ENCODE measurements around the gene SUGCT.

The SUGCT gene

DNA sequence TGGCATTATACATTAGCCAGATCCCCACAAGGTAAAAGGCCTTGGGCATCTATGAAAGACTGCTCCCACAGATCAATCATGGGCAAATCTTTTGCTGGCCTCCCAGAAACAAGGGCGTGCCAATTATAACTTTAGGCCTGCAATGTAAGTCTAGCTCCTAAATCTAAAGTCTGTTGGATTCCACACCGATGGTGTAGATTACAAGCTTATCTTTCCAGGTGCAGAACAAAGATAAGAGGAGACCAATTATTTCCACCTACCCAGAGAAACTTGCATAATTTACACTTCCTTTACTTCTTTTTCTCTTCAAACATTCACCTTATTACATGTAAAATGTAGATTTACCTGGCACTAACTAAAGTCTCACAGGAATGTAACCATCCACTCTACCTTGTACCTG lies 713.1 kb downstream of the SUGCT start:
- no peak overlapping the region for H3K4me3 ChIP-seq (ENCODE audit: low read depth, low read length)
- DNase-seq (ENCODE audit: low read depth) = no peak

DNA sequence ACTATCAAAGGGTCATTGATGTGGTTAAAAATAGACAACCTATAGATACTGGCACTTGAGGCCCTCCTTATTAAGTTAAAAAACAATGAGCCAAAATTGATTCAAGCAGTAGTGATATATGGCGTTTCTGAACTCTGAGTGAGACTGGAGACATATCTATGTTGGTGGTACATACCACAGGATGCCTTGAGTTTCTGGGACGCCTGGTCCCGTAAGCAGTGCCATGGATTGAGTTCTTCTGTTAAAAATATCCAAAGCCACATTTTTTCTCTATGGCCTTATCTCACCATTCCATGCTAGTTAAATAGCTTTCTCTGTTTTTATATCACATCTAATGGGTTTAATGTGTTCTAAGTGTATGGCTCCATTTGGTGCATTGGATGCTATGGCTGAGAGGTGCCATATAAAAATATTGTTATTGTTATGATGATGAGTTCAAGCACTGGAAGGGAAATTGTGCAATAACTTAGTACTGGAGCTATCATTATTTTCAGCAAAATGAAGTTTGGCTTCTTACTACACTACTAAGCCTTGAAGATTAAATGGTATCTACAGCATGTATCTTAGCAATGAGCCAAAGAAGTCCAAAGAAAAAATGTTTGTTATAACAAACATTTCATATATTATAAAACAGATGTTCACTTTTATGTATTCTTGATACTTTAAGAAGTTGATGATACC lies 713.9 kb downstream of the SUGCT start:
- DNase-seq (ENCODE audit: low read depth) = no peak
- no peak overlapping the region for H3K4me3 ChIP-seq (ENCODE audit: low read depth, low read length)

DNA sequence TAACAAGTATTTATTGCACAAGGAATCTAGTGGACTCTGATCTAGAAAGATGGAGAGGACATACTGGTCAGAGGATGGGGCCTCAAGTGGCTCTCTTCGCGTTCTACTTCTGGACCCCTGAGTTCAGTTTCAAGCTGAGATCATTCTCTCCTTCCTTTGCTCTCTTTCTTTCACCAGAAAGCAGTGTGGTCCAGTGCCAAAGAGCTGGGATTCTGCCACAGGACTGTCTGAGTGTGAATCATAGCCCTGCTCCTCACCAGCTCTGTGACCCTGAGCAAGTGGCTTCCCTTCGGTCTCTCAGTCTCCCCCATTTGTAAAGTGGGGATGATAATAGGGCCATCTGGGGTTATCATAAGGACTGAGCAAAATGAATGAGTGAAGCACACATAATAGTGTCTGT lies 715.2 kb downstream of the SUGCT start:
- no peak for DNase-seq (ENCODE audit: low read depth)

DNA sequence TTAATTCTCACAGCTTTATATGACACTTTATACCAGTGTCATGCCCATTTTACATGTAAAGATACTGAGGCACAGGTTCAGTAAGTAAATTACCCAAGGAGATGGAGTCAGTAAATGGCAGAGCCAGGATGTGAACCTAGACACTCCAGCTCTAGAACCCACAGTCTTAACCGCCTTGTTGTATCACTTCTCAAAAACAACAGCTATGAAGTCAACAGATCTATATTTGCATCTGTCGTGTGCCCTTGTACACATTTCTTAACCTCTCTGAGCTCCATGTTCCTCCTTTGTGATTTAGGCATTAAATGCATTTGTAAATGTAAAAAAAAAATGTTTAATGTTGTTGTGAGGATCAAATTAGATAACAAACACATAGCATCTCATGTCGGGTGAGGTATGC lies 716.2 kb downstream of the SUGCT start:
- DNase-seq (ENCODE audit: low read depth) = no peak
- H3K4me3 ChIP-seq (ENCODE audit: low read depth, low read length) = no peak overlapping the region

More for the DNA sequence above, 715.2 kb downstream of the SUGCT start:
- H3K4me3 ChIP-seq (ENCODE audit: low read depth, low read length) = no peak overlapping the region

DNA sequence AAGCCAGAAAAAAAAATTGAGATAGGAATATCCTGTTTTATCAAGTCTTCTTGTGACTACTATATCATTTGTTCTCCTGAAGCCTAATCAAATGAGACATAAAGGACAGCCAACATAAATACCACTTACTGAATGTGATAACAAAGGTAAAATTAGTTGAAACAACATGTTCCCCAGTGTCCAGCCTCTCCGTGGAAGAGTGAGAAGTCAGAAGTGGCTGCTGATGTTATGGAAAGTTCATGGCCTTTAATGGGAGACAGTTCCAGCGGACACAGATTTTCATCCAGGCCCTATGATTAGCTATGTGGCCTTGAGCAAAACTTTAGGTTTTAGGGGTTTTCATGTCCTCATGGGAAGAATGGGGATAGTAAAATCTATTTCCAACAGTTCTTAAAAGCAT lies 724.3 kb downstream of the SUGCT start:
- H3K4me3 ChIP-seq (ENCODE audit: low read depth, low read length) = no peak overlapping the region
- no peak for DNase-seq (ENCODE audit: low read depth)

DNA sequence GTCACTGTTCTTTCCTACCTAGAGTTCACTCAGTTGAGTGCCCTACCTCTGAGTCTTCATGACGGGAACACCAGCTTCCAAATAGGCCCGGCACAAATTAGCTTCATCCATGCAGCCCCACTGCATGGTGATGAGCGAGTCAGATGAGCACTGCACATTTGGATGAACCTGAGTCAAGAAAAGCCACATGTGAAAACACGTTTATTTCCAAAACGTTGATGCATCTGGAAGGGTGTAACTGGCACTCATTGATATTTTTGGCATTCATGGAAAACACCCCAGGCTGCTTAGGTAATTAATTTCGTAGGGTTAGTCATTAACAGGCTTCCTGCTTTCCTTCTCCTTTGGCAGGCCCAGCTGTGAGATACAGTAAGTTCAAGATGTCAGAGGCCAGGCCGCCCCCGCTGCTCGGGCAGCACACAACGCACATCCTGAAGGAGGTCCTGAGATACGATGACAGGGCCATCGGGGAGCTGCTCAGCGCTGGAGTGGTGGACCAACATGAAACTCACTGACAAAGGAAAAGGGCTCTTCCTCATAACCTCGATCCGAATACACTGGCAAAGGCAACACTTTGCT lies 725.2 kb downstream of the SUGCT start:
- no peak for DNase-seq (ENCODE audit: low read depth)
- no peak overlapping the region for H3K4me3 ChIP-seq (ENCODE audit: low read depth, low read length)

DNA sequence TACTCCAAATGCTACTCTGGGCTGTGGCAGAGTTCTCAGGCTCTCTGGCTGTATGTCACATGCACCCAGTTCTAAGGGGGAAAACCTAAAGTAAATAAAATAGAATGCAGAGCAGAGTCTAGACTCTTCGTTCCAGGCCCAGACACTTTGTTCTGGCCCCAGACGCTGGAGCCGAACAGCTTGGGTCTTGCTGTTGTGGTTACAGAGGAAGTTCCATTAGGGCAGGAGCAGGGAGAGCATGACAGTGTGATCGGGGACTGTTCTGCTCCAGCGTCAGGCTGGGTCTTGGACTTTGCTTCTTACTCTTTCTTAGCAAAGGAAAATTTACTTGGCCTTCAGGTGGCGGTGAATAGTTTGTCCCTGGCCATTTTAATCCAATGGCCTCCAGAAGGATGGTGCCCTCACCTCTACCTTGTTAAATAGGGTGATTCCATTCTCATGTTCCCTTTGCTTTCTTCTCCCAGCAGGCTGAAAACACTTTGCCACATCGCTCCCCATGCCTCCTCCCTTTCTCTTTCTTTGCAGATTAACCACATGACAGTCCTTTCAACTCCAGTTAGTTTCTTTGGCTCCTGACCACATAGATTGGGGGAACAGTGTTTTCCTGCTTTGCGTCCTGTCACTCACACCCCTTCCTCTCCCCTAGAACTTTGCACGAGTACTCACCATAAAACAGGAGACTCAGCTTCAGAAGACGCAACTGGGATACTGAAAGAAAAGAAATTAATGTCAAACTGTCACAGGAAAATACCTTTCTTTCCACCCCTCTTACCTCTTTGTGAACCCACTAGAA lies 730.8 kb downstream of the SUGCT start:
- no peak overlapping the region for H3K4me3 ChIP-seq (ENCODE audit: low read depth, low read length)
- no peak for DNase-seq (ENCODE audit: low read depth)

DNA sequence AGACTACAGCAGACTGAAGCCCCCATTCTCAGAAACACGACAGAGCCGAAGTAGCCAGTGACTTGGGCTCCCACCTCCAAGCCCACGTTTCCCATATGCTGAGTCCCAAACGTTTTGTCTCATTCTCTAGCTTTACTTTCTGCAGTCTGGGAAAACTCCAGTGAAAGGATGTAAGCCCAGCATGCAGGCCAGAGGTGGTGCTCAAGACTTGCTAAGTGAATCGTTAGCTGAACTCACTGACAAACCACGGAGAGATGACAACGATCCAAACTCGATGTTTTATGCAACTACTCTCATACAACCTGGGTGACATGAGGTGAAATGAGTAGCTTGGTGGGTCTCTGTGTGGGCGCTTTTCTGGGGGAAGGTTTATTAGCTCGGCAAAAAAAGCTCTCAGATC lies 731.8 kb downstream of the SUGCT start:
- no peak for DNase-seq (ENCODE audit: low read depth)

DNA sequence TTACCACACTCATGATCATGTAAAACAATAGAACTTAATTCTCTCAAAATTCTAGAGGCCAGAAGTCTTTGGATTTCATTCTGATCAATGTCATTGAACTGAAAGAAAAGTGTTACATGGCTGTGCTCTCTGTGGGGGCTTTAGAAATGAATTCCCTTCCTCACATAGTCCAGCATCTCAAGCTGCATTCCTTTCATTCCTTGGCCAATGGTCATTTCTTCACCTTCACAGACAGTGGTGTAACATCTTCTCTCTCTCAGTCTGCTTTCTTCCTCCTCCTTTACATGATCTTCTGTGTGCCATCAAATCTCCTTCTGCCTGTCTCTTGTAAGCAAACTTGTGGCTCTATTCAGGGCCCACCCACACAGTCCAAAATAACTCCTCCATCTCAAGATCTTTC lies 735.3 kb downstream of the SUGCT start:
- DNase-seq (ENCODE audit: low read depth) = no peak
- no peak overlapping the region for H3K4me3 ChIP-seq (ENCODE audit: low read depth, low read length)

More for the DNA sequence above, 731.8 kb downstream of the SUGCT start:
- H3K4me3 ChIP-seq (ENCODE audit: low read depth, low read length) = no peak overlapping the region

DNA sequence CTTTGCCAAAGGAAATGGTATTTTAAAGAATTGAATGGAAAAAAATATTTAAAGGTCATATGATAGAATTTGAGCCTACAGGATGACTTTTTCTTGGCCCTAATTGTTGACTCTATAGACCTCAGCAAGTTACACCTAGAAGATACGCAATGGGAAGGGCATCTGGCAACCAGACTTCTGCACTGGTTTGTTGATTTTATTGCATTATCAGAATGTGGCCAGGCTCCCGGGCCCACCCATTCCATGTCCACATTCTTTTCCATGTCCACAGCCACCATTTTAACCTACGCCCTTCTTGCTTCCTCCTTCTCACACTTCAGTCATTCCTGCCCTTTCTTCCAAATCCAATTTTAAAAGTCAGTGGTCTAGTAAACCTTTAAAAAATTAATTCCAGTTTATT lies 738.4 kb downstream of the SUGCT start:
- no peak overlapping the region for H3K4me3 ChIP-seq (ENCODE audit: low read depth, low read length)
- no peak for DNase-seq (ENCODE audit: low read depth)

DNA sequence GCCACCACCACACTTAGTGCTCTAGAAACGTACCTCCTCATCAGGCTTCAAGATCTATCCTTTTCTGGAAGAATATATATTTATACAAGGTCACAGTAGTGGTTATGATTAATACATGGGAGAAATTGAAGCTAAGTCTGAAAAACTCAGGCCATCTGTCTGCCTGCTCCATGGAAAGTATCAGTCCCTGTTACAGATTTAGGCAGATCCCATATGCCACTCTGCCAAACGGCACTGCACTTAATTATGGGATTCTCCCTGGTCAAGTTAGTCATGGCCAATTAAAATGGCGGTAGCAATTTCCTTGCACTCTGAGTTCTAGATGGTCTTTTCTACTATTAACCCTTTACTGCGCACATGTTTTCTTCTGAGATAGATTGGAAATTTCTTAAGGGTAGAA lies 740.0 kb downstream of the SUGCT start:
- H3K4me3 ChIP-seq (ENCODE audit: low read depth, low read length) = no peak overlapping the region
- DNase-seq (ENCODE audit: low read depth) = no peak

DNA sequence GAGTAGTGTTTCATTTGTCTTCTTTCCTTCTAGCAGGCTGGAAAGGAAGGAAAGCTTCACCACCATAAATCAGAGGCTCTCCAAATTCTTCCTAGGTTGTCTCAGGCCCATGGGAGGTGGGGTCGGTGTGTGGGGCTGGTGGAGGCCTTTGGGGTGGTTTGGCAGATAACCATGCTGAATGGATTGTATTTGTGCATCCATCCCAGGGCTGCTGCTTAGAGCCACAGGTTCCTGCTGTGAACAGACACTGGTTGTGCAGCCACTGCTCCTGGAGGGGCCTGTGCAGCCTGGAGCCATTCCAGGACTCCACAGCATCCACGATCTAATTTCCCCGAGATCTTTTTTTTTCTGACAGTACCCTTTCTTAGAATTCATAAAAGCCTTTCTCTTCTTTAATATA lies 741.8 kb downstream of the SUGCT start:
- H3K4me3 ChIP-seq (ENCODE audit: low read depth, low read length) = no peak overlapping the region
- no peak for DNase-seq (ENCODE audit: low read depth)

DNA sequence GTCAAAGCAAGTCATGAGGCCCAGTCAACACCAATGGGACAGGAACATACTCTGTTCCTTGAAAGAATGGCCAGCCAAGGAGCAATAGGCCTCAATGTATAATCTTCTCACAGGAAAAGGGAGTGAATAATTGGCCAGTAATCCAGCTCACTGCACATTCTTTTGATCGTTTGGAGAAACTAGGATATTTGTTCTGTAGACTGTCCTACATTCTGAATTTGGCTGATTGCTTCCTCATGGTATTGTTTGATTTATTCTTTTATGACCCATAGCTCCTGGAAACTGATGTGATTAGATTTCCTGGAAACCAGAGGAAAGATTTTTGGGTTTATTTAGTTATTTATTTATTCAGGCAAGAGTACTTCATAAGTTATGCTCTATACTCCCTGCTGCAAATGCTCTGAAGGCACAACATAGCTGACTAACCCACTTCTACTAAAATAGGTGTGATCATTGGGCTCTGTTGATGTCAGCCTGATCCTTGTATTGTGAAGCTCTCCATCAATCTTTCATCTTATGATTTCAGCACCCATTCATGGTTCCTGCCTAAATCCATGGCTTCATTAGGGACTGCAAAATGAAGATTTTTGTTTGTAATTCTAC lies 745.2 kb downstream of the SUGCT start:
- DNase-seq (ENCODE audit: low read depth) = peak; percentile 58
- H3K4me3 ChIP-seq (ENCODE audit: low read depth, low read length) = no peak overlapping the region

DNA sequence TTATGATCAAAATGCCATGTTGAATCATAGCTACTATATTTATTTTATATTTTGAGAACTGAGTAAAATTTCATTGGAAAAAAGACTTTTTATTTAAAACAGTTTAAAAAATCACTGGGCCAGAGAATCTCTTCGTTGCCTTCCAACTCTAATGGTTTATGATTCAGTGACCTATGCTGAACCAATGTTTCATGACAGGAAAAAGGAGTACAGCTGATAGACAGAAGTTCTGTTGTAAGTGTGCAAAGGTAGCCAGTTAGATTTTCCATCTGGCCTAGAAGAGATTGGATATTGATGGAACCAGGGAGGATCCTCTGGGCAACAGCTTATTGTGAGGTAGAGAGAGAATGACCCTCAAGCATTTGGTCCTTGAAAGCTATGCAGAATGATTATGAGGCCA lies 745.8 kb downstream of the SUGCT start:
- no peak overlapping the region for H3K4me3 ChIP-seq (ENCODE audit: low read depth, low read length)

DNA sequence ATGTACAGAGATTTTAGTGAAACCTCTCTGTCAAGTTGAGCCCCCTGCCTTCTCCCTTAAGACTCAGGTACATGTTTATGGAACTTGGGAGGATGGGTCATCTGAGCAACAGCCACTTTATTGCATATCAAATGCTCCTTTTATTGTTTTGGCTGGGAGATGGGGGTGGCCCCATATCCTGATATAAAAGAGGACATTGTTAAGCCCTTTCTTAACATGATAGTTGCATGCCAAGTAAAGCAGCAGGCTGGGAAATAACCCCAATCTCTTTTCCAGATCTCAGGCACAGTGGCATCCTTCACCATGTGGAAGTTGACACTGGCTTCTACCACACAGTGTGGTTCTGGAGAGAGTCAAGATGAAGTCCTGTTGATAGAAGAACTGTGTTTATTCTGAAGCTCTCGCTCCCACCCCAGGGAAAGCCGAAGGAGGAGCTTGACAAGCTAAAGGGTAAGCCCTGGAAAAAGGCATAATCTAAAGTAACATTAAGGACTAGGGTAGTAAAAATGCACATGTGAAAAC lies 746.7 kb downstream of the SUGCT start:
- no peak overlapping the region for H3K4me3 ChIP-seq (ENCODE audit: low read depth, low read length)
- DNase-seq (ENCODE audit: low read depth) = no peak

More for the DNA sequence above, 745.8 kb downstream of the SUGCT start:
- peak; percentile 49 for DNase-seq (ENCODE audit: low read depth)

DNA sequence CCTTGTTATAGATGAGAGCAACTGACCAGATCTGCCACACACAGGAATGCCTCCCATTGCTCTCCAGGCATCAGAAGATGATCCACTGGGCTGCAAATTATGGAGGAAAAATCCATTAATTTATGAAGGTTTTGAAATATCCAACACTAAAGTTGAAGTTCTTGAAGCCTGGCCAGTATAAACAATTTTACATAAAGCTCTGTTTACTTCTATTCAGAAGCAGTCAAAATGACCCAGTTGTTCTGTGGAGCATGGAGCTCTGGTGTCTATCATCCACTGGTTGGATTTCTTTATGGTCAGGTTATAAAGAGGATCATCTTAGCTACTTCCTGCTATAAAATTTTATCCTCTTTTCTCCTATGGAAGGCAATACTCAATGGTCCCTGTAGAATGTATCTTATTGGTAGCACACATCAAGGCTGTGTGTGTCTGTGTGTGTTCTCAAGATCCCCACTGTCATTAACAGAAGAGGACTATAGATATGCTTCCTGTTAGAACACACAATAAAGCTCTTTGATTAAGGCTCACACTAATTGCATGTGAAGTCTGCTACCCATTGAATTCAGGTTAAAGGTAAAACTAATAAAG lies 747.4 kb downstream of the SUGCT start:
- no peak overlapping the region for H3K4me3 ChIP-seq (ENCODE audit: low read depth, low read length)
- no peak for DNase-seq (ENCODE audit: low read depth)

DNA sequence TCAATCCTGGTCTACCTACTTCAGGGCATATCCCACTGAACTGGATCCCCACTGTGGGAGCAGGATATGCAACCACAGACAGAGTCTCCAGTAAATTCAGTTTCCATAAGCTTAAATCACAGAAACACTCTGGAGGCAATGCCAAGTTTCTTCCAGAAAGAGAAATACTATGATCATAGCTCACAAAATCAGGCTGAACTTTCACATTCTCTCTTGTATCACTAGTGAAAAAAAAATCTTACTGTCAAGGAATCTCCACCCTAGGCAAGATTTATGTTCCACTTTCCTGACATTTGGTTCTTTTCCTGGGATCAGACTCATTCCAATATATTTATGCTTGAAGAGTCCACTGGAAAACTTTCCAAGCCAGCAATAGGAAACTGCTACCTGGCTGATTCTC lies 749.0 kb downstream of the SUGCT start:
- no peak for DNase-seq (ENCODE audit: low read depth)

DNA sequence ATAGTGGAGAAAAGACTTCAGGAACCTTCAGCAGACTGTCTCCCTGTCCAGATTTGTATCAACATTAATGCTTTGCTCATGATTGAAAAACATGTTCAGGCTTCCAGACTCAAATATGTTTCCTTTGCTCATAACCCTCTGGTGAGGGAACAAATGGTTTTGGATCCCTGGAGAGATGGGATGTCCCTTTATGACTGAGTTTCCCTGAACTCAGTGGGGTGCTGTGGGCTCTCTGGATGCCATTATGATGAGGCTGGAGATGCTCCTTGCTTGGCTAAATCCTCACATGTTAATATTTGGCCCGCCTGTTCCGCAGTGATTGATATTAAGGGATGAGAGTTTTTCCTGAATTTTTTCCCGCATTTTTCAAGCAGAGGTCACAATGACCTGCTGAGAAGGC lies 749.4 kb downstream of the SUGCT start:
- H3K4me3 ChIP-seq (ENCODE audit: low read depth, low read length) = no peak overlapping the region

More for the DNA sequence above, 749.0 kb downstream of the SUGCT start:
- no peak overlapping the region for H3K4me3 ChIP-seq (ENCODE audit: low read depth, low read length)

DNA sequence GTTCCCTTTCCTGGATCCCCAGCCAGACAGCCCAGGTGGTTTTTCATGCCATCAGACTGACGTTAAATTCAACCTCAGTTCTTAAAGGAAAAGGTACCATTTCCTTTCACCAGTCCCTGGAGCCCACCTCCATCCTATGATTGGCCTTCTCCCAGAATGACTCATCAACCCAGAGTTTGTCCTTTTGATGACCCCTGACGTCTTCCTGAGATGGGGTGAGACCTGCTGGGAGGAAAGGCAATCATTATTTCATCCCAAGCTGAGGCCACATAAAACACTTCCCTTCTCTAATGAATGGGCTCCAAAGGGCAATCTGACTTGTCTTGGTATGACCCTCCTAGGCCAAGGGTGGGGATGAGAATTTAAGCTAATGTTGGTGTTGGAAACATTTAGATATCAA lies 750.7 kb downstream of the SUGCT start:
- no peak for DNase-seq (ENCODE audit: low read depth)
- no peak overlapping the region for H3K4me3 ChIP-seq (ENCODE audit: low read depth, low read length)

More for the DNA sequence above, 749.4 kb downstream of the SUGCT start:
- no peak for DNase-seq (ENCODE audit: low read depth)

DNA sequence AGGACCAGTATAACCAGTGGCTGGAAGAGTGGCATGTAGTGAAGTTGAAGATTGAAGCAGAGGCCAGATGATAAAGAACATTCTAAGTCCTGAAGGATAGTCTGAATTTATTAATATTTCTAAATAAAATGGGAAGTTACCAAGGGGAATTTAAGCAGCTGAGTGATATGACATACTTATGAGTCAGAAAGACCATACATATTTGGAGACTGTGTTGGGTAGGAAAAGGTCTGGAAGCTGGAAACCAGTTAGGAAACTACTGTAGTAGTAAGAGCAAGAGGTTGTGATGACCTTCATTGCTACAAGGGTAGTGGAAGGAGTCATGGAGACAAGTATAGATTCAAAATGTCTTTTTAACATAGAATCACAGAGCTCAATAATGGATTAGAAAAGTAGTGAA lies 752.3 kb downstream of the SUGCT start:
- no peak for DNase-seq (ENCODE audit: low read depth)

More for the DNA sequence above, 752.3 kb downstream of the SUGCT start:
- no peak overlapping the region for H3K4me3 ChIP-seq (ENCODE audit: low read depth, low read length)
